MM.1S (cell line): ENCODE results near the gene SCO1.
A peak's percentile ranks its signal among the peaks of the same experiment; 100 is the strongest.

Source experiments
- CTCF ChIP-seq: fragments of 300-600 bp; sonication (generic); IDR thresholded peaks from 2 replicates; pipeline ENCODE4 v1.5.1; 2016; ENCODE audit warnings: antibody characterized with exemption, low read length, mixed read lengths
- EZH2 ChIP-seq: fragments of 300-600 bp; sonication (generic); optimal IDR thresholded peaks from 2 replicates; pipeline ENCODE3; 2017; ENCODE audit warnings: low read depth, mild to moderate bottlenecking, antibody characterized with exemption, low read length, mixed read lengths

DNA sequence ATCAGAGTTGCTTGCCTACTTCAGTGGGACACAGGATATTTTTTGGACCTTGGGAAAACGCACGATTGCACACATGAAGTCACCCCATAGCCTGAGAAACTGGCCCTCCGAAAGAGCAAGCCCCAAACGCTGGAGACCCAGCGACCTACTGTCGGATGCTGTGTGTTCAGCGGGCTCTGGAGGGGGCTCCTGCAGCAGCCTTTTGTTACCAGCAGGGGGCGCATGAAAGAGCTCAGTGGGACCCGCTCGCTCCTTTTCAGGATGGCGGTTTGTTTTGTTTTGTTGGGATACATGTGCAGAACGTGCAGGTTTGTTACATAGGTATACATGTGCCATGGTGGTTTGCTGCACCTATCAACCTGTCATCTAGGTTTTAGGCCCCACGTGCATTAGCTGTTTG lies 68.6 kb downstream of the SCO1 start:
- peak; percentile 38 for TF ChIP-seq CTCF
- TF ChIP-seq EZH2, result no peak
